Stimulated activated CD4-positive, alpha-beta T cell treated with anti-CD3 and anti-CD28 coated beads, Interleukin-1b, Interleukin-23, amount 100 ng/mL, for 48 hours (primary cell): ENCODE measurements around the gene LRGUK.
"Not testable (repeated sequence)": the region's sequence is repeated elsewhere in the genome, so short reads cannot be mapped to it uniquely, and the experiment has no call there.

ENCODE experiments used
- DNase-seq: peaks from one replicate; pipeline ENCODE4 v3.0.0-alpha.2; 2020

The LRGUK gene

DNA sequence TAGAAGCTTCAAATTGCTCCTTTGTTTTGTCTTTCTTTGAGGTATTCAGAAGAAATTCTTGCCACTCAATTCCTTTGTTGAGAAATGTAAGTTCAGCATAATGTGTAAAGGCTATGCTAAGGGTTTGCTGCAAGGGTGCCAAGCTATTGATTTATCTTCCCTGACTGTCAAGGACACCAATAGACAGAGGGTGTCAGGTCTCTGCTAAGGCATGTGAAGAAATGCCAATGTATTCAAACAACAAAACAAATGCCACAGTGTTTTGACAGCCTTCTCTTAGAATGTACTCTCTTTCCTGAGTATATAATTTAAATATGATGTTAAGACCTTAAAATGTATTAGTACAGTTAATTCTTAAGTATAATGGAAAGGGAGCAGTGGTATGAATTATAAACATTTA, 62.4 kb downstream of the LRGUK start:
- DNase-seq: no peak

DNA sequence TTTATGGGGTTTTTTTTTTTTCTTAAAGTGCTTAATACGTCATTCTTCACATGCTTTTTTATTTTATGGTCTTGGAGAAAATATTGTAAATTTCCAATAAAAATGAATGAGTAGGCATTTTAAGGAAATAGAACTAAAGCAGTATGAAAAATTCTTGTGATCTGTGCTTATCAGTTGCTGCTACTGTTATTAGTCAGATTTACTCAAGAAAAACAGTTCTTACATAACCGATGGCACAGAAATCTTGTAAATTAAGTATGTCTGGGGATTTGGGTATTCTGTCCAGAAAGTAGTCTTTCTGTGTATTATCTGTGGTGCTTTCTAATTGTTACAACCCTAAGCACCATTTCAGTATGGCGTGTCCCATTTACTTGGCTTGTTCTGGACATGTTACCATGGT, 64.7 kb downstream of the LRGUK start:
- DNase-seq: no peak

DNA sequence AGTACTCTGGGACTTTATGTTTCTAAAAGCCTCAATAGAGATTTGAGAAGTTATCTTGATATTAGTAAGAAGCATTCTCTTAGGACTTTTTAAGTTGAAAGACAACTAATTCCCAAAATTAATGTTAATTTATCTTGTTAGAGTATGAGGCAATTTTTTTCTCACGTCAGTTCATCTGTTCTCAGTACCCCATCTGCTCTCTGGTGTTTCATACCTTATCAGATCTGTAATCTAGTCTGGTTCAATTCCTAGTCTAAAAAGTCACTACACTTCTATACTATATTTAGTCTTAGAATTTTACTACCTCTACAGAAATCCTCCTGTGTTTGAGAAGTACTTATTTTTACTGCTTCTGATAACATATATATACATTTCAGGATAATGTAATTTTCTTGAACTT, 66.1 kb downstream of the LRGUK start:
- DNase-seq: no peak

DNA sequence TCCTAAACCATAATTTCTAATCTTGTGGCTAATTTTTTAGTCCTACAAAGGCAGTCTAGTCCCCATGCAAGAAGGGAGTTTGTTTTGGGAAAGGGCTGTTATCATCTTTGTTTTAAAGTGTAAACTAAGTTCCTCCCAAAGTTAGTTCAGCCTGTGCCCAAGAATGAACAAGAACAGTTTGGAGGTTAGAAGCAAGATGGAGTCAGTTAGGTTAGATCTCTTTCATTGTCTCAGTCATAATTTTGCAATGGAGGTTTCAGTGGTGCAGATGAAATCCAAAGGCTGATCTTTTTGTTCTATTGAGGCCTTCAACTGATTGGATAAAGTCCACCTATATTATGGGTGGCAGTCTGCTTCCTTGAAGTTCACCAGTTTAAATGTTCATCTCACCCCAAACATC, 68.1 kb downstream of the LRGUK start:
- DNase-seq: no peak

DNA sequence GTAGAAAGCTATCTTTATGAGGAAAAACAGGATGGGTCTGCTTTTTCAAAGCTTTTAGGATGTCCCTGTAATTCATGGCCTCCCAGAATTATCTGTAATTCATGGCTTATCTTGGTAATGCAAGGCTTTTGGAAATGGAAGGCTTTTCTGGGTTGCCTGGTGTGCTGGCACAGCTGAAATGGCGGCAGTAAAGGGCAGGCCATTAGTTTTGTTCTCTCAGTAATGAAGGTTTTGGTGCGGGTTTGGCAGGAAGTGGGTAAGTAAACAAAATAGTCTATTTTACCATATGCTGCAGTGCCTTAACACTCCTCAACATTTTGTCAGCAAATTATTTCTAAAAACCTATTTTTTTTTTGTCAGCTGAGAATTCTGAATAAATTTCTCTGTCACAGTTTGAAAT, 69.3 kb downstream of the LRGUK start:
- no peak for DNase-seq

DNA sequence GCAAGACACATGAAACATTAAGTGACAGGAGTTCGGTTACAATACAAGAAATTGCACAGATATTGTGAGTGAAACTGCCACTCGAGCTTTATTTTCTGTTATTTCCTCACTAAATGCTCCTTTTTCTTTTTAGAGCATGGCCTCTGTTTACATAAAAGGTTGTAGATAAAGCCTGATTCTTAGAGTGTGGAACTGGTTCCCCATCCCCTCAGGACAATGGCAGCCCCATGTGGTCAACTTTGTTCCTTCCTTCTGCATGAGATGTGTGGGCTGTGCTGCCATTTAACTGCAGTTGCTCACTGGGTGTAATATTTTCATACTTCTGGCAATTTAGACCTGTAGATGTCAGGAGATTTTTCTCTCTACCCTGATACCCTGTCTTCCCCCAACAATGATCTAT, 70.2 kb downstream of the LRGUK start:
- no peak for DNase-seq

DNA sequence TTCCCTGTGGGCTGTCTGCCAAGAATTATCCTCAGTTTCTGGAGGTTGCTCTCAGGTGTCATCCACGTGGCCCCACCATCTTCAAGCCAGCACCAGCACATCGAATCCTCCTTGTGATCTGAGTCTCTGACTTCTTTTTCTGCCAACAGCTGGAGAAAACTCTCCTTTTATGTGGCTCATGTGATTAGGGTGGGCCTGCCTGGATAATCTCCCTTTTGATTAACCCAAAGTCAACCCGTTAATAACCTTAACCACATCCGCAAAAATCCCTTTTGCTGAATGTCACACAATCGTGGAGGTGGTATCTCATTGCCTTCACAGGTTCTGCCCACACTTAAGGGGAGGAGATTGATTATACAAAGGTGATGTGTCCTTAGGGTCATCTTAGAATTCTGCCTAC, 73.8 kb downstream of the LRGUK start:
- no peak for DNase-seq

DNA sequence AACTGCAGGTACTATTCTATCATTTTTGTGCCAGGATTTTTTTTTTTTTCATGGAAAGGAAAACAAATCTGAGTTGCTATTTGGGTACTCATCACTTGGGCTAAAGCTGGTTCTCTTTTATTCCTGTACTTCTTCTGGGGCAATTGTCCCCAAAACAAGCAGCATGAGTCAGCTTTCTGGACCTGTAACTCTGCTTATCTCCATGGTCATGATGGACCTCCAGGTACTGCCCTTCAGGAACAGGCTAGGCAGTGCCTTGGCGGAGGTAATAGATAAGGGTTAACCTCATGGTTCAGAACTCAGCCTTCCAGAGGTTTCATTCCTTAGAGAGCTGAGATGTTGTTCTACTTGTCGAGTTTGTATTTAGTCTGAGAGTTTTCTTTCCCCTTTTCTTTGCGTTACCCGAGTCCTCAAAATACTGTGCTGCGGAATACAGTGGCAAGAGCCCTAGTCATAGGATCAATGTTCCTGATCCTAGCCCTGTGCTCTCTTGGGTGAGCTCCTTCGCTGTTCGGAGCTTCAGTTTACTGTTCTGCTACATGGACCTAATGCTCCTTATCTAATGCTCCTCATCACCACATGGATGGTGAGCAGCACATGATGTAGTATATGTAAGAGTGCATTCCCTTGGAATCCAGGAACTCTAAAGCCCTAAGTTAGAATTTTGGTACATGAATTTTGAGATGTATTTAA, 74.6 kb downstream of the LRGUK start:
- DNase-seq: no peak

DNA sequence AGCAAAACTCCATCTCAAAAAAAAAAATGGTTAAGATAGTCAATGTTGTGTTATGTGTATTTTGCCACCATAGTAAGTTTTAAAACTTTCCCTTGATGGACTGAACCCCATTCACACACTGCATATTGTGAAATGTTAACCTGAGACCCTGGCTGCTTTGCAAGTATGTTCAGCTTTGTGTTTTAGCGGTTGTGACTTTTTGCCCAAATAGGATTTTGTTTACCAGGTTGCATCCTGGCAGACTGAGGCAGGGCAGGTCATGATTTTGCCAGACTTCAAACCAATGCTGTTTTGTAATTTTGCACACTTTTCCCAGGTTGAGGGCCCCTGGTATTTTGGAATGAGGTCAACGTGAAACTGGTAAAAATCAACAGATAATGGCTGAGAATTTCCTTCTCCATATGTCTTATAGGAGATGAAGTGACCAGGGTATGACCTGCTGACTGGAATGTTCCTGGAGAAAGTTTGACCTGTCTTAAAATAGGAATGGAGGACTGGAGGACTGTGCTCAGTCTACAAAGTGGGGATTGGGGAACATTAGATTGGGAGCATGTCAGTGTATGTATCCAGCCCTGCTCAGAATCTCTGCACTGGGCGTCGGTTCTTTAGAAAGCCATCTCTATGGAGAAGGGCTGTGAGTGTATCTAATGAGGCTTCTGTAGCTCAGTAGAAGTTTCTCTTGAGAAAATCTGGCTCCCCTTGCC, 76.2 kb downstream of the LRGUK start:
- no peak for DNase-seq

DNA sequence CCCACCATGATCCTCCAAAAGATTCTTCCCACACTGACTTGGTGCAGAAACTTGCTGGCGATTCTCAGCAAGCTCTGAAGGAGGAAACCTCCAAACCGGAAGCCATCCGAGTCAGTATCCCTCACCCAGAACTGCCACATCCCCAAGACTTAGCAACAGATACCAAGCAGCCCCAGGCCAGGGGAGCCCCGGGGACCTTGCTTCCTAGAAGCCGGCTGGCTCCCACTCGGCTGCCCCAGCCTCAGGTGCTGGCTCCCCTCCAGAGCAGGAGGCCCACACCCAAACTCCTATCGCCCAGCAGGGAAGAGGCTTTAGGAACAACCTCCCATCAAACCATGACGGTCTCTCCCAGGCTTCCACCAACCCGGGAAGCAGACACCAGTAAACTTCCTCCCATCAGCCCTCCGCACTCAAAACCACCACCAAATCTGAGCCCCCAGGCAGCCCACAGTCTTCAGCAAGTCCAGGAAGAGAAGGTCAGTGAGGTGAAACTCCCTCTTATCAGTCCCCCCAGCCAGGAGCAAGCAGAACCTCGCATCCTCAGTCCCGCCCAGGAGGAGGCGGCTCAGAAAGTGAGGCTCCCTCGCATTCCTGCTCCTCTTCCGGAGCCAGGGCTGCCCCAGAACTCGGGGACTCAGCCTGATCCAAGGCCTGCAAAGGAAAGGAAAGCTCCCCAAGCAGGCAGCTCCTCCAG, 82.3 kb downstream of the LRGUK start:
- DNase-seq: no peak

DNA sequence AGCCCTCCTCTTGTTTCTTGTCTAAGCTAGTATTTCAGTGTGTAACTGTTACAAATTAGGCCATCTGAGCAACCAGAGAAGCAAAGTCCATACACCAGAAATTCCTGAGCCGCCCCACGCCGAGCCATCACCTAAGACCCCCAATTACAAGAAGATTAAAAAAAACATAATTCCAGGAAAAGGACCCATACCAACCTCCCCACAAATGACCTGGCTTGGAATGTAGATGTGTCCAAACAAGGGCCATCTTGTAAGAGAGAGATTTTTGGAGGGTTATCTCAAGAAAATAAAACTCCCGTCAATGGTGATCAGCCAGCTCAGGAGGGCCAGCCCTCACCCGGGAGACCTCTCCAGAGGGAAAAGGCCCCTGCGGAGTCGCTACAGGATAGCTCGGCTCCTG, 83.1 kb downstream of the LRGUK start:
- DNase-seq: no peak

DNA sequence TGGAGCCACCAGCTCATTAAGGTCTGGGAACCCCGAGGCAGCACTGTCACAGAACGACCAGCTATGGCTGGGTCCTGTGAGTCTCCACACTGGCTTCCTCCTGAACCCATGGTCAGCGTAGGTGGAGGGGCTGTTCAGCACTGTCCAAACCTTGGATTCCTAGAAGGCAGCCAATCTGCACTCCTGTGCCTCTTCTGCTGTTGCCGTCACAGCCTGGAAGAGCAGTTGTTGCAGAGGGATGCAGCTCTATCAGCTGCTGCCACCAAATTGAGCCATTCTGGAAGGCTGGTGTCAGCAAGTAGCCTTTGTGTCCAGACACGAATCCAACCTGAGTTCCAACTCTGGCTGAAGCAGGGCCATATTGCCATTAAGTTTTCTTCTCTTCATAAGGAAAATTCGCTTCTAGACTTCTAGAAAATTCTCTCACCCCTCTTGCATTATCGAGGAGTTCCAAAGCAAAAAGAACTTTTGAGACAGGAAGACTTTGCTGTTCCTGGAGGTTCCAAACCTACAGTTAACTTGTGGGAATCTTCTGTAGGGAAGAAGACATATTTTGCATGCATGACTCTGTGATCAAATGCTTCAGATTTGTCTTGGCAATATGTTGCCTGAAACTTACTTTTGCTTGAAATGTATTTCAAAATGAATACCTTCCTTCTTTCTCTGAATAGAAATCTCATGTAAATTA, 84.0 kb downstream of the LRGUK start:
- no peak for DNase-seq

DNA sequence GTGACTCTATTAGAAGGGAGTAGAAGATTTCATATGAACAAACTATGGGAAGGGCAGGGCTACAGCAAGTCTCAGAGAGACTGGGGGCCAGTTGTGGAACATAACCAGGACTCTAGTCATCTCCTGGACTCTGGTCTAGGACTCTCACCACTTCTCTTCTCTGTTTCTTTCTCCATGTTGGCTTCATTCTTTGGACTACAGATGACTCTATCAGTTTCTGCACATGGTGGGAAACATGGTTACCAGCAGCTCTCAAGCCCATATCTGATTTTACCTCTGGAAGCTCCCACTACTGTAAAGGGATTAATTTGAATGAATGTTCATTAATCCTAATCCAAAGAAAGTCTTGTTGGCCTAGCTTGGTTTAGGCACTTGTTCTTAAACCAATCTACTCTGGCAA, 84.7 kb downstream of the LRGUK start:
- DNase-seq: no peak

DNA sequence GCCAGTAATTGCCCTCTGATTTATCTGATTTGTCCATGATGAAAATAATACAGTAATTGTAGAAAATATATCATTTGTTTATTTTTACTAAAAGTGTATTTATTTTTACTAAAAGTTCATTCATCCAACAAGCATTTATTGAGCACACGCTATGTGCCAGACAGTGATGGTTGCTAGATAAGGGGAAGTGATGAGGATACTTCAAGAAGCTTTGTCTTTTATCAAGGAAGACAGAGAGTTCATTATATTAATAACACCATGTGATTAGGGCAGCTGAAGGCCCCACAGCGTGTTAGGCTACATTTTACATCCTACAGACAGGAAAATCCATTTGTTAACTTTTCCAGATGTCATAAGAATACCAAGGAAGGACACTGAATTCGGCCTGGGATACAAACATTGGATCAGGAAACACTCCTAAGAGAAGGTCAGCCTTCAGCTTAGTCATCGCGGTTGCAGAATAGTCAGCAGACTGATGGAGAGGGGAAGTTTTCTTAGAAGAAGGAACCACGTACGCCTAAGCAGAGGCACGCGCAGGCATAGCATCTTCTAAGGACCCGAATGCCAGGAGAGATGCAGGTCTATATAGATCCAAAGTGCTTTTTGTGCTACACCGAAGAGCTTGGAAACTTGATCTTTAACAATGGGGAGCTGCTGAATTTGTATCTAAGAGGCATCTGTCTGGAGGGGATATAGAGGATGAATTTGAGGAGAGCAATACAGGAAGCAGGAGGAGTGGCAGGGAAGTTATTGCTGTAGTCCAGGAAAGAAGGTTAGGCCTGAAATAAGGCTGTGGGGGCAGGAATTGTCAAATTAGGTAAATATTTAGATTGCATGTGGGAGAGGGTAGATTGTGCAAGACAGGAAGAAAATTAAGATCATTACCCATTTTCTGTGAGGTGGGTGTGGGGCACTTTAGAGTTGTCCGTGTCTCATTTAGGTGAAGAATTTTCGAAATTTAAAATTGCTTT, 85.7 kb downstream of the LRGUK start:
- no peak for DNase-seq

DNA sequence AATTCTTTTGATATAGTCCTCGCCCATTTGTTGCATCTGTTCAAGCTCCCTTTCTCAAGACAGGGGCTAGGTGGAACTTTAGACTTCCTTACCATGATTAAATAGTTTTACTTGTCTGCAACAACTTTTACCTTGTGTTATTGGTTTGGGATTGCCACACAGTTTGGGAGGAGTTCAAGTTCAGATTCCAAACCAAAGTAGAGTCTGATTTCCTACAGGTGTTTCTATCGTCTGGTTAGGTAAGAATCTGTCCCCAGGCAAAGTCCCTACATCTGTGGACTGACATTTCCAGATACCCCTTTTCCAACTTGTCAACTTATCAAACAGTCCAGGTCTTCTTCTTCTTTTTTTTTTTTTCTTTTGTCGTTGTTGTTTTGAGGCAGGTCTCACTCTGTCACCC, 93.1 kb downstream of the LRGUK start:
- DNase-seq: no peak

DNA sequence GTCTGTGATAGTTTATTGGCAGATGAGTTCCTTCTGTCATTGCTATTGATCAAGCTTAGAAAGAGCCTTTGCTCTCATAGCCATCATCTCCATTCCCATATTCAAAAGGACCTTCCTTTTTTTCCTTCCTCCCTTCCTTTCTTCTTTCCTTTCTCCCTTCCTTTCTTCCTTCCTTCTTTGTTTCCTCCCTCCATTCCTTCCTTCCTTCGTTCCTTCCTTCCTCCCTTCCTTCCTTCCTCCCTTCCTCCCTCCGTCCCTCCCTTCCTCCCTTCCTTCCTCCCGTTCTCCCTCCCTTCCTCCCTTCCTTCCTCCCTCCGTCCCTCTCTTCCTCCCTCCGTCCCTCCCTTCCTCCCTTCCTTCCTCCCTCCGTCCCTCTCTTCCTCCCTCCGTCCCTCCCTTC, 104.2 kb downstream of the LRGUK start:
- DNase-seq: not testable (repeated sequence)

DNA sequence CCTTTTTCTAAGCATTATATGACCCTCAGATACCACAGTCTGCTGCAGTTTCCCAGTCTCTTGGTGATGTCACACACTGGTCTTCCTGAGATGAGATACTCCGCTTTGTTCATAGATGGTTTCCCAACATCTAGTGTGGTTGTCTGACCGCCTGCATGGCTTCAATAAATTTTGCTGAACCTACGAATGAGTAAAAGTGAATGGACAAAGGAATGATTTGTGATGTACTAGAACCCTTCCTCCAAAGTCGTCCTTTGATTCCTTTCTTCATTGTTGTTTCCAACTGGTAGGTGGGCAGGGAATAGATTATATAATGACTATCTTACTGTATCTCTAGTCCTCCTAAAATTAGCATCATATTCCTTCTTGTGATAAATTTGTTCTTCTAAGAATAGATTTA, 107.1 kb downstream of the LRGUK start:
- DNase-seq: no peak

DNA sequence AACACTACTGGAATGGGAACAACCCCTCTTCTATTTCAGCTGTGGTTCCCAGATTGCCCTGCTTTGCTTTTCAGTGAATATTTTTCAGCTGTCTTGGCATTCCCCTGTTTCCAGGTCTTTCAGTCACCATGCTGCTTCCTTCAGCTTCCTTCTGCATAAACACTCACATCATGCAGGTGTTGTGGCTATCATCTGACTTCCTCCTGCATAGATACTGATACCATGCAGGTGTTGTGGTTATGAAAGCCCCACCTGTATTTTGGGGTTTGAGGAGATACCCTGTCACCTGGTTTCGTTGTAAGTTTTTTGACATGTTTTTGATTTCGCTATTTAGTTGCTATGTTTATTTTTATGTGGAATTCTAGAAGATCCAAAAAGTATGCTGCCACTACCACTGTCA, 118.1 kb downstream of the LRGUK start:
- DNase-seq: no peak

DNA sequence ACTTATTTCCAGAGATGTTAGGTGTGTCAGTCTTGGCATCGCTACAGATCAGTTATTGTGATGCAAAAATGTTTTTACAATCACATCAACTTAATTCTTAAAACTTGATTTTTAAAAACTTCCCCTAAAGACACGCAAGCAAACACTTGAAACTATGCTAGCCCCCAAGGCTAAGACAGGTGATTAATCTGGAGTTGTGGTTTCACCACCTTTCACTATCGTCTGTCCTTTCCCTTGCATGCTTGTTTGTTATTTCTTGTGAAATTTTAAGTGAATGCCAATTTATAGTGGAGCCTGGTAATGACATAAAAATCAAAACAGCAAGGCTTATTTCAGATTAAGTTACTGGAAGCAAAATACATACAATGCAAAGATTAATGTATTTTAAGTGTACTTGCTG, 119.2 kb downstream of the LRGUK start:
- DNase-seq: no peak

DNA sequence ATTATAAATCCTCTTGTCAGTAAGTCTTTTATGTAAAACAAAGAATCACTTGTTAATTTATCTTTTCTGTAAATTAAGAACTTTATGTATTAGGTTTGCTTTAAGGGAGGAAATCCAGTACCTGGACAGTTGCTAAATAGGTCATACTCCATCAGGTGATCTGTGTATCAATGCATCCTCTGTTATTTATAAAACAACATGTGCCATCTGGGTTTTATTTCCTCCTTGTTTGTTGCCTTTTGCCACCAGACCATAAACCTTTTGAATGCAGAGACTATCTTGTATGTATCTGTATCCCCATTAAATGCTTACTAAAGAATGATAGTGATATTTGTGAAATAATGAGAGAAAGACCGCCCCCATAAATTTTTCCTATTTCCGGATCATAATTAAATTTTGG, 119.6 kb downstream of the LRGUK start:
- no peak for DNase-seq

DNA sequence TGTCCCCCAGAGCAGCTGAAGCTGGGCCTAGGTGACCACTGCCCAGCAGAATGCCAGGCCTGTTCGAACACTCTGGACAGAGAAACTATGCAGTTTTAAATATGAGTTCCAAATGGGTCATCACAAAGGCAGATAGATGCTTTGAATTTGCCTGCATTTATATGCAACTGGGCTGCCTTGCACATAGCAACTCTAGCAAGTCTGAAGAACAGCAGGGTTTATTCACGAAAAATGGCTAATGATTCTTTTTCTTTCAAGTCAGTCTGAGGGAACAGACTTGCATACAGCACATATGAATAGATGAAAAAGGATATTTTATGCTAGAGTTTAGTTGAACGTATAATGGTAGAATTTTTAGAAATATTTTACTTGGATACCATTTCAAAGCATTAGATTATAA, 121.1 kb downstream of the LRGUK start:
- DNase-seq: no peak

DNA sequence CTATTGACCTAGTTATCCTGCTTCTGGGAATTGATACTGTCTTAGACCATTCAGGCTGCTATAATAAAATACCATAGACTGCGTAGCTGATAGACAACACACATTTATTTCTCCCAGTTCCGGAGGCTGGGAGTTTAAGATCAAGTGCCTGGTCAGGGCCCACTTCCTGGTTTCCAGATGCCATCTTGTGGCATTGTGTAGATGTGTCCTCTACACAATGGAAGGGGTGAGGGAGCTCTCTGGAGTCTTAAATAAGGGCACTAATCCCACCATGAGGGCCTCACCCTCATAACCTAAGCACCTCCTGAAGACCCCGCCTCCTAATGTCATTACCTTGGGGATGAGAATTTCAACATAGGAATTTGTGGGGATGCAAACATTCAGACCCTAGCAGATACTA, 127.2 kb downstream of the LRGUK start:
- no peak for DNase-seq

DNA sequence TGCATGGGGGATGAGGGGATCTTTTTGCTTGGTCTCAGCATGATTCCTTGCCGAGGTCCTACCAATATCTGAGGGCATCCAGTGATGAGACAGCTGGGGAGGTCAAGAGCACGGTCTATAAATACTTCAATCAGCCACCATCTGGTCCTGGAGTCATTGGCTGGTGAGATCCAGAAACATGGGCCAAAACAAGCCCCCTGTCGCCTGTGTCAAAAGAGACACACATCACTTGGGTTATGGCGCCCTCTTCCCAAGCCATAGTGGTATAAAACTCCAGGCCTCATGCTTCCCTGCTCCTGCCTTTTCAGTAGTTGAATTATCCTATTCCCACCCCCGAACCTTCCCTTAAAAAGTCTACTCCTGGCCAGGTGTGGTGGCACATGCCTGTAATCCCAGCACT, 128.7 kb downstream of the LRGUK start:
- DNase-seq: no peak
